Activated naive CD4-positive, alpha-beta T cell treated with anti-CD3 and anti-CD28 coated beads, Interleukin-2, amount 10 ng/mL, durations not matched to agents 7 days and 5 days (primary cell): ENCODE data around the gene SCRT2.

Experiments
- CTCF ChIA-PET: fragments of 350-600 bp; sonication (Branson Sonifier 250); formaldehyde crosslinking; loops from one replicate; lab custom pipeline; 2021; ENCODE audit warnings: antibody characterized with exemption; lab: Charles Lee
- DNase-seq: peaks from one replicate; pipeline ENCODE4 v3.0.0-alpha.2; 2020
- H3K27ac Mint-ChIP-seq: one replicate; pipeline ENCODE4 v1.8.0; 2021; ENCODE audit warnings: mild to moderate bottlenecking, moderate library complexity, mixed read lengths
- H3K27me3 Mint-ChIP-seq: one replicate; pipeline ENCODE4 v1.8.0; 2021; ENCODE audit warnings: mild to moderate bottlenecking, mixed read lengths
- H3K36me3 Mint-ChIP-seq: one replicate; pipeline ENCODE4 v1.8.0; 2021; ENCODE audit warnings: mixed read lengths
- H3K4me1 Mint-ChIP-seq: one replicate; pipeline ENCODE4 v1.8.0; 2021; ENCODE audit warnings: mixed read lengths
- H3K4me3 Mint-ChIP-seq: one replicate; pipeline ENCODE4 v1.8.0; 2021; ENCODE audit warnings: mild to moderate bottlenecking, moderate library complexity, mixed read lengths
- H3K9me3 Mint-ChIP-seq: one replicate; pipeline ENCODE4 v1.8.0; 2021; ENCODE audit warnings: mixed read lengths

SCRT2 gene

GRCh38 chr20:671252-672030 is 4.2 kb downstream of the SCRT2 start:
- peaks cover 94% of the 10 kb centered on the region for H3K27me3 Mint-ChIP-seq
- H3K9me3 Mint-ChIP-seq, result no peaks in the 10 kb centered on the region
- no peak for DNase-seq
- CTCF ChIA-PET, result no interaction called here
- H3K27ac Mint-ChIP-seq, result no peak overlapping the region
- H3K4me1 Mint-ChIP-seq, result peaks cover 11% of the 10 kb centered on the region
- H3K4me3 Mint-ChIP-seq, result no peak overlapping the region
- H3K36me3 Mint-ChIP-seq, result no peaks in the 10 kb centered on the region

DNA sequence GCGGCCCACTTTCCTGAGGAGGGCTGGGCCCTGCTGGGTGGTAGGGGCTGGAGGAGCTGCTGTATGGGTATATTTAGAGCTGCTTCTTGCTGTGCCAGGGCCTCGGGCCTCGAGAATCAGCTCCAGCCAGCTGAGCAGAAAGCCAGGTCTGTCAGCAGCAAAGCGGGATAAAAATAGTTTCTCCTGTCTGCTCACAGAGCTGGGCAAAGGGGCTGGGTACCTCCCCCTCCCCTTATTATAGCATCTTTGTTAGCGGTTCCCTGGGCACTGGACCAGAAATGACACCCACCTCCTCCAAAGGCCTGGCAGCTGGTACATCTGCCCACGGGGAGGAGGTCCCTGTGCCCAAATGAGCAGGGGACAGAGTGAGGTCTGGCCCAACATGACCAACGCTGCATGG is 6.0 kb downstream of the SCRT2 start:
- Mint-ChIP-seq H3K9me3 (no peaks in the 10 kb centered on the region), H3K4me1 (peaks cover 6% of the 10 kb centered on the region), H3K27ac (no peak overlapping the region), H3K27me3 (peaks cover 94% of the 10 kb centered on the region), H3K36me3 (no peaks in the 10 kb centered on the region), H3K4me3 (no peak overlapping the region)
- CTCF ChIA-PET, result interaction anchor here (1.4 to 3.7 kb wide), 2 partner anchors 24 to 107 kb away, joined by 5 to 13 read pairs; no protein-coding TSS in a partner anchor
- DNase-seq, result no peak

DNA sequence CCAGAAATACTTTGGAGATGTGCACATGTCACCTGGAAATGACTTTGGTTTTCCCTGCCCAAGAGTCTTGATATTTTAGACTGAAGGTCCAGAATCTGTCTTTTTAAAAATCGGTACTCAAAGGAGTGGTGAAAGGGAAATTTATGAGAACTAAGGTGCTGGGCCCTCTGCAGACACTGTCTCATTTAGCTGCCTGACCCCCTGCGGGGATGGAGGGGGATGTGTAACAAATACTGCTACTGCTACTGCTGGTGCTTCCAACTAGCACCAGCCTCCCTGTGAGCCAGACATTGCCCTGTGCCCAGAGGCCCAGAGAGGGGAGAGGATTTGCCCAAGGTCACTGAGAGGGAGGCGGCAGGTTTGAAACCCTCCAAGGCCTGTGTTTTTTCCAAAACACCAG is 7.0 kb downstream of the SCRT2 start:
- CTCF ChIA-PET, result interaction anchor here (2.8 to 3.7 kb wide), 2 partner anchors 70 to 106 kb away, joined by 9 to 13 read pairs; no protein-coding TSS in a partner anchor
- H3K27me3 Mint-ChIP-seq, result peaks cover 94% of the 10 kb centered on the region
- no peak for DNase-seq
- H3K9me3 Mint-ChIP-seq, result no peaks in the 10 kb centered on the region
- H3K4me1 Mint-ChIP-seq, result peaks cover 8% of the 10 kb centered on the region
- no peak overlapping the region for H3K4me3 Mint-ChIP-seq
- H3K36me3 Mint-ChIP-seq, result no peaks in the 10 kb centered on the region
- H3K27ac Mint-ChIP-seq, result no peak overlapping the region

- Mint-ChIP-seq H3K36me3 (no peaks in the 10 kb centered on the region), H3K9me3 (no peaks in the 10 kb centered on the region), H3K27ac (no peak overlapping the region), H3K4me3 (no peak overlapping the region), H3K27me3 (peaks cover 94% of the 10 kb centered on the region), H3K4me1 (peaks cover 10% of the 10 kb centered on the region)
- CTCF ChIA-PET, result interaction anchor here (0.6 to 3.7 kb wide), 11 partner anchors 12 to 326 kb away, joined by 3 to 13 read pairs (median 4); no protein-coding TSS in a partner anchor
- no peak for DNase-seq
Observed at GRCh38 chr20:668050-668449, 7.6 kb downstream of the SCRT2 start.

DNA sequence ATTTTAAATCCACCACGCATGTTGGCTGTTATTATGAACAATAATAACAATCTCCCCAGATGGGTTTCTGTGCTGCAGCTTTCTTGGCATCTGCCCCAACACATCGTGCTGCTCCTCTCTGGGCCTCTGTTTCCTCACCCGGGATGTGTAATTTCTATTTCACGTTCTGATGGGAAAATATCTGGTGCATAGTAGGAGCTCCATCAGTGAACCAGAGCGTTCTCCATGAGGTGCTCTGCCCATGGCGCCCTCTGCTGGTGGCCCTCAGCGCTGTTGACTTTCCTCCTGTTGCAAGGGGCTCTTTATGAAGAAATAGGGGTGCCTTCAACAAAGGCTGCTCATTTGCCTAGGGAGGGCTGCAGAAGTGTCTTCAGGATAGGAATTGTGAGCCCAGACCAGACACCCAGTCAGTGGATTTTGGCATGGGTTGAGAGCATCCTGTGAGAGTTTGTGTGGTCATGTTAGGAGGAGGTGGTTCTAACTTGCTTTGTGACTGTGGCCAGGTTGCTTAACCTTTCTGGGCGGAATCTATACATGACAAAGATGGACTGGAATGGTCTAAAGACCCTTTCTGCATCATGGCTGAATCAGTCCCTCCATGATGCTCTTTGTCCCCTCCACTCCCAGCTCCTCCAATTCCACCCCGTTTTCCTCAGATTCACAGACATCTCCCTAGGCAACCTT is 8.1 kb downstream of the SCRT2 start:
- Mint-ChIP-seq H3K4me1 (peaks cover 15% of the 10 kb centered on the region), H3K36me3 (no peaks in the 10 kb centered on the region), H3K27ac (no peak overlapping the region), H3K4me3 (no peak overlapping the region), H3K9me3 (no peaks in the 10 kb centered on the region), H3K27me3 (peaks cover 94% of the 10 kb centered on the region)
- peak; percentile 76 for DNase-seq
- CTCF ChIA-PET, result interaction anchor here (0.5 to 3.7 kb wide), 23 partner anchors 9 to 1712 kb away, joined by 3 to 13 read pairs (median 4); no protein-coding TSS in a partner anchor

GRCh38 chr20:666877-667276 is 8.7 kb downstream of the SCRT2 start:
- Mint-ChIP-seq H3K9me3 (no peaks in the 10 kb centered on the region), H3K27me3 (peaks cover 94% of the 10 kb centered on the region), H3K36me3 (no peaks in the 10 kb centered on the region), H3K4me3 (no peak overlapping the region), H3K4me1 (peaks cover 15% of the 10 kb centered on the region), H3K27ac (no peak overlapping the region)
- CTCF ChIA-PET, result interaction anchor here (0.5 to 3.7 kb wide), 19 partner anchors 10 to 1713 kb away, joined by 3 to 13 read pairs (median 4); no protein-coding TSS in a partner anchor
- no peak for DNase-seq

DNA sequence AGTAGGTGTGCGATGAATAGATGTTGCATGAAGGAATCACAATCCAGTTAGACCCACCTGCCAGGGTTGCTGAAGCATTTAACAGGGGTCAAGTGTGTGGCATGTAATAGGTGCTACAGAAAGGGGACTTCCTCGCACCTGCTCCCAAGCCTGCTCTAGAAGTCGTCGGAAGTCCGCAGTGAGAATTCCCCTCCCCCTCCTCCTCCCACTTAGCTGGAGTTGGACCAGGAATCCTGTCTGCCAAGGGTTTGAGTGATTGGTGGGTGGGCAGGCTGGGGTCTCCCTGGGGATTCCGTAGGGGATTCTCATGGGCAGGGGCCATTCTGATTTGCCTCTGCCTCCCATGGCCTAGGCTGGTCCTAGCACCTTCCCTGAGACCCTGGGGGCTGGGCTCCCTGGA is 10.3 kb downstream of the SCRT2 start:
- CTCF ChIA-PET, result interaction anchor here (0.7 to 1.2 kb wide), 3 partner anchors 17 to 104 kb away, joined by 3 to 4 read pairs (median 3); no protein-coding TSS in a partner anchor
- DNase-seq, result no peak
- no peaks in the 10 kb centered on the region for H3K36me3 Mint-ChIP-seq
- peaks cover 95% of the 10 kb centered on the region for H3K27me3 Mint-ChIP-seq
- H3K27ac Mint-ChIP-seq, result no peak overlapping the region
- peaks cover 9% of the 10 kb centered on the region for H3K4me1 Mint-ChIP-seq
- no peak overlapping the region for H3K4me3 Mint-ChIP-seq
- no peaks in the 10 kb centered on the region for H3K9me3 Mint-ChIP-seq

DNA sequence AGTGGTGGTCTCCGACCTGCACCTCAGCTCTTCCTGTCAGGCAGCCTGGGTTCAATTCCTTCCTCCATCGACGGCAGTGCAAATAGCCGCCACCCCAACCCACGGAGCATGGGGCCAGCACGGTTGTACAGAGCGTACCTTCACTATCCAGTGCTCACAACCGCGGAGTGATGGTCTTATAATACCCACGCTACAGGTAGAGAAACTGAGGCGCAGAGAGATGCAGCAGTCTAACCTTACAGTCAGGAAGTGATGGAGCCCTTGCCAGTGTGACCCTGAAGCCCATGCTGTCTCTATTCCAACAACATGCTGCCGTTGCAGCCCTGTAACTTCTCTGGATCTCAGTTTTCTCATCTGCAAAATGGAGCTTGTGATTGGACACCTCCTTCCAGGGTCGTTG is 11.0 kb downstream of the SCRT2 start:
- Mint-ChIP-seq H3K27me3 (peaks cover 96% of the 10 kb centered on the region), H3K4me3 (peak overlapping the region; percentile 41), H3K9me3 (no peaks in the 10 kb centered on the region), H3K27ac (no peak overlapping the region), H3K36me3 (no peaks in the 10 kb centered on the region), H3K4me1 (peaks cover 9% of the 10 kb centered on the region)
- DNase-seq, result no peak
- CTCF ChIA-PET, result interaction anchor here (0.6 to 1.2 kb wide), 3 partner anchors 17 to 103 kb away, joined by 3 to 4 read pairs (median 3); no protein-coding TSS in a partner anchor

DNA sequence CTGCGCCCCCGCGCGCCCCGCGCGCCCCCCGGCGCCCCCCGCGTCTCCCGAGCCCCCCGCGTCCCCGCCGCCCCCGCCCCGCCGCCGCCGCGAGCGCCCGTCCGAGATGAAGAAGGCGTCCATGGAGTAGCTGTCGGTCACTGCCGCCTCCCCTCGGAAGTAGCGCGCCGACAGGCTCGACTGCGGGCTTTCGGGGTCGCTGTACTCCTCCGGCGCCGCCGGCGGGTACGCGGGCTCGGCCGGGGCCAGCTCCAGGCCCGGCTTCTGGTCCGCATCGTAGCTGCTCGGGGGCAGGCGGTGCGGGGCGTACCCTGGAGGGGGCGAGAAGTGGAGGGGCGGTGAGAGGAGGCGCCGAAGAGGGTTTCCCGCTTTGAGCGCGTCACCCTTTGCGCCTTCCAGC is 11.5 kb downstream of the SCRT2 start:
- no peak overlapping the region for H3K4me3 Mint-ChIP-seq
- peaks cover 9% of the 10 kb centered on the region for H3K4me1 Mint-ChIP-seq
- H3K27ac Mint-ChIP-seq, result no peak overlapping the region
- H3K27me3 Mint-ChIP-seq, result peaks cover 98% of the 10 kb centered on the region
- CTCF ChIA-PET, result interaction anchor here (0.6 to 1.2 kb wide), 2 partner anchors 16 to 19 kb away, joined by 3 to 4 read pairs; no protein-coding TSS in a partner anchor
- DNase-seq, result no peak
- no peaks in the 10 kb centered on the region for H3K36me3 Mint-ChIP-seq
- no peaks in the 10 kb centered on the region for H3K9me3 Mint-ChIP-seq

- CTCF ChIA-PET, result no interaction called here
- Mint-ChIP-seq H3K9me3 (no peaks in the 10 kb centered on the region), H3K4me1 (peaks cover 9% of the 10 kb centered on the region), H3K27ac (no peak overlapping the region), H3K27me3 (peaks cover 99% of the 10 kb centered on the region), H3K4me3 (no peak overlapping the region), H3K36me3 (no peaks in the 10 kb centered on the region)
- no peak for DNase-seq
Observed at GRCh38 chr20:663315-664090, 12.1 kb downstream of the SCRT2 start.

DNA sequence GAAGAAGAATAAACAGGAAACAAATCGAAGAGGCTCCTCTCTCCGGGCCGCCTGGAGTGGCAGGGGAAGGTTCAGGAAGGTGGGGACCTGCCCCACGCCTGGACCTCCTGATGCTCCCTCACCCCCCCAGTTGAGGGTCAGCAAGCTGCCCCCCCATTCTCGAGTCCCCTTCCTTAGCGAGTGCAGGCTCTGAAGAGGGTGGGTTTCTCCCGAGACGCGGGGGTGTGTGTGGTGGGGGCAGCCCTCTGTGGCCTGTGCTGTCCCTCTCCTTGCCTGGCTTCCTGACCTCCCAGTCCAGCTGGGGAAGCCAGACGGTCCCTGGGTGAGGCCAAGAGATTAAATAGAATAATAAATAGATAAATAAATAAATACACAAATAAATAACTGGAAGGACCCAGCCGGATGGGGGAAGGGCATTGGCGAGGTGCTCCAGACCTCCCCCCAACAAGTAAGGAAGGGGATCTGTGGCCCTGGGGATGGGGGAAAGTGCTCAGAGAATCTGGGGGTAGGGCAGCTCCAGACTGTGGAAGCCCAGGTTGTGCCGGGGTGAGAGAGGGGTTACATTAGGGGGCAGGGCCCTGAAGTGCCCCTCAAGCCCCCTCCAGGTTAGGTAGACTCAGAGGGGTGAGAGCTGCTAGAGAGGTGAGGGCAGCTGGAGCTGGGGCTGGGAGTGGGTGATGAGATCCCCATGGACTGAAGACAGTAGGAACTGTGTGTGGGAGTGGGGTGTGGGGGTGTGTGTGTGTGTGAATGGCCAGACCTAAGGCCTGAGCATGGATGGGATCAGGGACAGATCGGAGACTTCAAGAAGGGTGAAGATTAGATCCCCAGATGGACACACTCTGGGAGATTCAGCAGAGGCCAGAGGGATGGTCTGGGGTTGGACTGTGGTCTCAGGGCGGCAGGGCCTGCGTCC is 13.1 kb downstream of the SCRT2 start:
- DNase-seq, result no peak
- Mint-ChIP-seq H3K36me3 (no peaks in the 10 kb centered on the region), H3K4me1 (peaks cover 9% of the 10 kb centered on the region), H3K27me3 (peaks cover 98% of the 10 kb centered on the region), H3K27ac (peak overlapping the region; percentile 43), H3K4me3 (no peak overlapping the region), H3K9me3 (no peaks in the 10 kb centered on the region)
- CTCF ChIA-PET, result interaction anchor here (1.0 kb wide), 1 partner anchor 17 kb away, joined by 3 read pairs; no protein-coding TSS in a partner anchor

DNA sequence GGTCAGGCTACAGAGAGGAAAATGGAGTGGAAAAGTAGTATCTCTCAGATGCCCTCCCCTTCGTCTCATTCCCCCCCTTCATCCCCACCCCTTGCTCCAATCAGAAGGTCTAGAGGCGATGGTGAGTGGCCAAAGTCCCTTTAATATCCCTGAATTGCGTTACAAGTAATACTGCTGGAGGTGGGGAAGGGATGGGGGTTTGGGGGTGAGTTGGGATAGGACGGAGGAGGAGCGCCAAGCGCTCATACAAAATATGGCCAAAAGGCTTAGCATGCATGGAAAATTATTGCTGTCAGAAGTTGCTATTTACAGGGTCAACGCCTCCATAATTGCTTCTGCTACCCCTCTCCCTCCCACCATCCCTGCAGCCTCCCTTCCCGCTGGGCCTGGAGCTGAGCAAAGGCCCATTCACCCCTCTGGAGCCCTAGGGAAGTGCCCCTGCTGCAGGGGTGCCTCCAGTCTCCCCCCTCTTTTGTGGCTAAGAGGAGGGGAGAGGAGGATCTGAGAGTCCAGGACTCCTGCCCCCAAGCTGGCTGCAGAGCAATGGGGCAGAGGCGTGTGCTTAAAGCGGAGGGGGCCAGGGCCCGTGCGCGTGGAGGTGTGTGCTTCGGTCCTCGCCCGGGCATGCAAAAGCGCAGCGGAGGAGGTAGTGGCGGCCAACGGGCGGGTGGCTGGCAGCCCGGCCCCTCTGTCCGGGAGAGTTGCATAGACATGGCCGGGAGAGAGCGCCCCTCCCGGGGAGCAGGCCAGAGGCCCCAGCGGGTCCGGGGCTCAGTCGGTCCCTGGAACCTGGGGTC is 13.9 kb downstream of the SCRT2 start:
- H3K9me3 Mint-ChIP-seq, result no peaks in the 10 kb centered on the region
- no peaks in the 10 kb centered on the region for H3K36me3 Mint-ChIP-seq
- peaks cover 91% of the 10 kb centered on the region for H3K27me3 Mint-ChIP-seq
- DNase-seq, result no peak
- H3K4me1 Mint-ChIP-seq, result peaks cover 9% of the 10 kb centered on the region
- CTCF ChIA-PET, result interaction anchor here (1.0 to 1.3 kb wide), 2 partner anchors 16 to 99 kb away, joined by 3 read pairs; no protein-coding TSS in a partner anchor
- H3K27ac Mint-ChIP-seq, result no peak overlapping the region
- no peak overlapping the region for H3K4me3 Mint-ChIP-seq
